Hepatocyte (in vitro differentiated cells): ENCODE results near the gene CMTM8. TPM values are rescaled to one million over a fixed set of nuclear protein-coding genes. Genes with fewer than 3 reads are reported as not detected.

Source experiments
- DNase-seq: peaks from one replicate; pipeline ENCODE4 v3.0.0-alpha.2; 2016; ENCODE audit warnings: low spot score
- H2AFZ ChIP-seq: fragments of 200-600 bp; sonication (generic); 2 replicates; pipeline ENCODE4 v1.6.0; 2016; ENCODE audit warnings: antibody characterized with exemption, mild to moderate bottlenecking
- H3K27ac ChIP-seq: fragments of 200-600 bp; sonication (generic); 2 replicates; pipeline ENCODE4 v1.5.1; 2016; ENCODE audit warnings: mild to moderate bottlenecking
- H3K27me3 ChIP-seq: fragments of 200-600 bp; sonication (generic); 2 replicates; pipeline ENCODE4 v1.6.1; 2016
- H3K36me3 ChIP-seq: fragments of 200-600 bp; sonication (generic); replicated peaks from 2 replicates; pipeline ENCODE4 v1.5.1; 2016; ENCODE audit warnings: low read depth; ENCODE audit not compliant: insufficient read depth
- H3K4me1 ChIP-seq: fragments of 200-600 bp; sonication (generic); 2 replicates; pipeline ENCODE4 v1.5.1; 2016; ENCODE audit warnings: mild to moderate bottlenecking, moderate library complexity; ENCODE audit not compliant: insufficient read depth
- H3K4me2 ChIP-seq: fragments of 200-600 bp; sonication (generic); 2 replicates; pipeline ENCODE4 v1.6.0; 2016
- H3K4me3 ChIP-seq: fragments of 200-600 bp; sonication (generic); 2 replicates; pipeline ENCODE4 v1.5.1; 2016; ENCODE audit warnings: mild to moderate bottlenecking
- H3K79me2 ChIP-seq: fragments of 200-600 bp; sonication (generic); 2 replicates; pipeline ENCODE4 v1.6.0; 2017; ENCODE audit warnings: mild to moderate bottlenecking
- H3K9me2 ChIP-seq: fragments of 200-600 bp; sonication (generic); replicated peaks from 2 replicates; pipeline ENCODE4 v1.6.0; 2017; ENCODE audit warnings: mild to moderate bottlenecking; ENCODE audit not compliant: insufficient read depth
- H3K9me3 ChIP-seq: fragments of 200-600 bp; sonication (generic); 2 replicates; pipeline ENCODE4 v1.5.1; 2016; ENCODE audit warnings: low read depth, mild to moderate bottlenecking
- H4K20me1 ChIP-seq: fragments of 200-600 bp; sonication (generic); 2 replicates; pipeline ENCODE4 v1.6.0; 2016; ENCODE audit warnings: mild to moderate bottlenecking; ENCODE audit not compliant: insufficient read depth, poor library complexity, severe bottlenecking
- CTCF ChIP-seq: fragments of 200-600 bp; sonication (generic); IDR thresholded peaks from 2 replicates; pipeline ENCODE4 v1.5.1; 2016; ENCODE audit warnings: antibody characterized with exemption, mild to moderate bottlenecking; ENCODE audit not compliant: poor library complexity
- EZH2 ChIP-seq: fragments of 200-600 bp; sonication (generic); IDR thresholded peaks from 2 replicates; pipeline ENCODE4 v1.6.1; 2016; ENCODE audit warnings: antibody characterized with exemption, mild to moderate bottlenecking, borderline replicate concordance
- EZH2phosphoT487 ChIP-seq: fragments of 200-600 bp; sonication (generic); IDR thresholded peaks from one replicate; pipeline ENCODE4 v1.6.1; 2018; ENCODE audit warnings: antibody characterized with exemption, mild to moderate bottlenecking, low read depth, moderate library complexity; ENCODE audit not compliant: unreplicated experiment, severe bottlenecking
- WGBS: methylation state at CpG from one replicate; pipeline ENCODE4 v1.1.6; 2016; ENCODE audit warnings: low lambda C conversion rate; ENCODE audit errors: missing lambda C conversion rate; 5-methylcytosine and 5-hydroxymethylcytosine counted together
- polyA plus RNA-seq: library from polyadenylated mRNA; unstranded; fragments of >200 nt; fragmentation: Nextera tagmentation; extraction: Ambion mirVana; gene quantifications from 2 replicates; pipeline ENCODE4 v1.2.1, GENCODE V29; 2016
- total RNA-seq: library from RNA; depleted of rRNA; stranded (reverse); fragments of >200 nt; gene quantifications from 2 replicates; pipeline ENCODE4 v1.2.3, GENCODE V29; 2014

The CMTM8 gene
- total and polyA plus RNA-seq, 2 experiments from 2014 or later = 20.7 to 34.1 TPM

DNA sequence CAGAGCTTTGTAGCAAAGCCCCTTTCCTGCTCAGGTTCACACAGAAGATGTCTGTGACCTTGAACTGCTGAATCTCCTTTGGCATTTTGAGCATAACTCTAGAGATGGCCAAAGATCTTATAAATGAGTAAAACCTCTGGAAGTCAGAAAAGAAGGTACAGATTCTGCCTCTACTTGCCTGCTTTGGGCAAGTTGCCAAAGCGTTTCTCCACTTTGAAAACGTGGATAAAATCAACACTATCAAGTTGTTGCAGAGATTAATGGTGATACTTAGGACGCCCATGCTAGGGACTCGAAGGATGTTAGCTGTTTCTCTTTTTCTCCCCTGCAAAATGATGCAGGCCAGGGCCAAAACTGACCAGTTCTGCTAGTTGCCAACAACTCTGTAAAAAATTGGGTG lies 85.1 kb downstream of the CMTM8 start:
- Histone ChIP-seq H3K4me3 (no peak overlapping the region), H2AFZ (no peak overlapping the region), H3K27me3 (no peaks in the 10 kb centered on the region), H3K36me3 (no peaks in the 10 kb centered on the region), H3K27ac (no peak overlapping the region), H4K20me1 (no peaks in the 10 kb centered on the region), H3K79me2 (peaks cover 28% of the 10 kb centered on the region), H3K4me1 (peaks cover 8% of the 10 kb centered on the region), H3K4me2 (no peak overlapping the region), H3K9me2 (no peaks in the 10 kb centered on the region), H3K9me3 (no peaks in the 10 kb centered on the region)
- 56% methylated on average over 4 of the region's 4 CpGs for WGBS
- no peak for DNase-seq
- TF ChIP-seq EZH2phosphoT487 = no peak
- no peak for TF ChIP-seq CTCF
- TF ChIP-seq EZH2 = no peak

DNA sequence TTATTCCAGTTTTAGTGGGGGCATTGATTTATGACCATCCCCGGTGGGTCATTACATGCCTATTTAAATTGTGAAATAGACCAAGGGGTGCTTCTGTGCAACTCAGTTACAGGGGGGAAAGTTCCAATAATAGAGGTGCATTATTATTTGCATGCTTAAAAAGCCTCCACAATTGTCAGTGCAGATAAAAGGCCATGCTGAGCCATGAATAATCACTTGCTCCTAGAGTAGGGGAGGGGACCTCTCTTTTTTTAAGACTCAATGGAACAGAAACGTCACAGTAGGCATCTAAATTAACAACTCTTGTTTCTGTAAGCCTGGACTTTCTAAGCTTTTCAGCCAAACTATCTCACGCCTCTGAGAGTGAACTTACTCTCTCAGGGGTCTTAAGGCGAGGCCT lies 86.7 kb downstream of the CMTM8 start:
- peaks cover 25% of the 10 kb centered on the region for H3K79me2 ChIP-seq
- no peak overlapping the region for H2AFZ ChIP-seq
- no peaks in the 10 kb centered on the region for H4K20me1 ChIP-seq
- no peak overlapping the region for H3K4me2 ChIP-seq
- 65% methylated on average over 4 of the region's 4 CpGs for WGBS
- no peaks in the 10 kb centered on the region for H3K36me3 ChIP-seq
- H3K9me2 ChIP-seq = no peaks in the 10 kb centered on the region
- no peaks in the 10 kb centered on the region for H3K27me3 ChIP-seq
- no peak overlapping the region for H3K4me3 ChIP-seq
- no peaks in the 10 kb centered on the region for H3K9me3 ChIP-seq
- H3K4me1 ChIP-seq = peaks cover 8% of the 10 kb centered on the region
- DNase-seq = no peak
- no peak overlapping the region for H3K27ac ChIP-seq
- no peak for TF ChIP-seq EZH2phosphoT487
- no peak for TF ChIP-seq EZH2
- no peak for TF ChIP-seq CTCF

DNA sequence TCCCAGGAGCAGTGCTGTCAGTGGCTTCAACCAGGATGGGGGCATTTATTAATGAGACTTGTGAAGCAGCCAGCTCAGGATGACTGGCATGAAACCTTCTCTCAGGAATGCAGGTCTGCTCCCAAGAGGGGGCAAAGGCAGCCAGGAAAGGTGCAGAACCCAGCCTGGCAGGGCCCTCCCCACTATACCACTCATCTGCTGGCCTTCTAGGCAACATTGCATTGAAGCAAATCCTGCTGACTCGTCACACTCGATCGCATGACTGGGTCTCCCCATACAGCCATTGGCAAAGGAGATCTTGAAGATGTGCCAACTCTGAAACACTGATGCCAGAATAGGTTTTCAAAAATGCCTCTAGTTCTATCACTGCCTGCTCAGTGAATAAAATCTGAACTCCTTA lies 87.4 kb downstream of the CMTM8 start:
- Histone ChIP-seq H3K4me3 (no peak overlapping the region), H3K27ac (no peak overlapping the region), H3K4me2 (no peak overlapping the region), H2AFZ (no peak overlapping the region), H3K4me1 (peaks cover 4% of the 10 kb centered on the region), H3K79me2 (peaks cover 25% of the 10 kb centered on the region), H3K9me3 (no peaks in the 10 kb centered on the region), H3K27me3 (no peaks in the 10 kb centered on the region), H3K36me3 (no peaks in the 10 kb centered on the region), H4K20me1 (no peaks in the 10 kb centered on the region), H3K9me2 (no peaks in the 10 kb centered on the region)
- DNase-seq = no peak
- 94% methylated on average over 3 of the region's 3 CpGs for WGBS
- TF ChIP-seq EZH2phosphoT487 (no peak), CTCF (no peak), EZH2 (no peak)

- peaks cover 18% of the 10 kb centered on the region for H3K79me2 ChIP-seq
- no peaks in the 10 kb centered on the region for H3K9me3 ChIP-seq
- no peaks in the 10 kb centered on the region for H3K9me2 ChIP-seq
- no peak overlapping the region for H3K4me2 ChIP-seq
- no peaks in the 10 kb centered on the region for H3K27me3 ChIP-seq
- H3K36me3 ChIP-seq = no peaks in the 10 kb centered on the region
- H3K4me1 ChIP-seq = no peaks in the 10 kb centered on the region
- H3K4me3 ChIP-seq = no peak overlapping the region
- no peak overlapping the region for H2AFZ ChIP-seq
- no peaks in the 10 kb centered on the region for H4K20me1 ChIP-seq
- H3K27ac ChIP-seq = no peak overlapping the region
- no peak for DNase-seq
- WGBS = 80% methylated on average over 2 of the region's 2 CpGs
- TF ChIP-seq EZH2phosphoT487 = no peak
- TF ChIP-seq CTCF = no peak
- TF ChIP-seq EZH2 = no peak
These were observed 88.3 kb downstream of the CMTM8 start for GRCh38 chr3:32326795-32327194.
